ENCODE results near the gene TMEM232.

TMEM232 gene

DNA sequence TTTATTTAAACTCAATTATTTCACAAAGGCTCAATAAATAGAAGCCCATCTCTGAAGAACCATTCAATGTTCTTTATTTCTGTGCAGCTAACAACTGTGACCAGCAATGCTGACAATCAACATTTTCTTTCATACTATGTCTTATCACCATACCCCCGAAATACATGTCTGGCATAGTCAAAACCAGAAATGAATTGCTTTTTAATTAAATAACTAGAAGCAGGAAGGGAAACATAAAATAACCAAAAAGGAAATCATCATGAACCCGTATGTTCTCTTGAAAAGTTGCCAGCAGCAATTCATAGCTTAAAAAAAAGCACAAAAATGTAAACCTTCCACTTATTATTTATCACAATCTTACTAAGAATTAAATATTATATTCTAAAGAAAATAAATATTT is 212.4 kb downstream of the TMEM232 start:
- no peak for DNase-seq (ENCODE audit: low spot score)

- DNase-seq (ENCODE audit: low spot score), result no peak
Observed at GRCh38 chr5:110512266-110512665, 214.2 kb downstream of the TMEM232 start.

GRCh38 chr5:110510146-110510545 is 216.3 kb downstream of the TMEM232 start:
- no peak for DNase-seq (ENCODE audit: low spot score)

DNA sequence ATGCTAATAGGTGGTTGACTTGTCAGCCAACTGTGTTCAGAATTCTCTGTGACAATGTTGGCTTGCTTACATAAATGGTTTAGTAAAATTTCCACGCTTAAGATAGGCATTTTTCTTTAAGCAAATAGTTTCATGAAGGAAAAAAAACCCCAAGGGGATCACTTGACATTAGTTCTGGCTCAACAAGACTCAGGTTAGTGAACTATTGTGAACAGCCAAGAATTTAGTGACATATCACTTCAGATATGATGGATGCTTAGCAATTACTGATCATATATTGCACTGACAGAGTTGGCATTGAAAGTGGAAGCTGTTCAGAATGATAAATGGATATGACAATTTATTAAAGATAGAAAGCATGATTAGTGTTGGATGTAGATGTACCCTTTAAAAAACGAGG is 218.5 kb downstream of the TMEM232 start:
- DNase-seq (ENCODE audit: low spot score), result no peak

GRCh38 chr5:110506378-110506777 is 220.1 kb downstream of the TMEM232 start:
- DNase-seq (ENCODE audit: low spot score), result no peak

DNA sequence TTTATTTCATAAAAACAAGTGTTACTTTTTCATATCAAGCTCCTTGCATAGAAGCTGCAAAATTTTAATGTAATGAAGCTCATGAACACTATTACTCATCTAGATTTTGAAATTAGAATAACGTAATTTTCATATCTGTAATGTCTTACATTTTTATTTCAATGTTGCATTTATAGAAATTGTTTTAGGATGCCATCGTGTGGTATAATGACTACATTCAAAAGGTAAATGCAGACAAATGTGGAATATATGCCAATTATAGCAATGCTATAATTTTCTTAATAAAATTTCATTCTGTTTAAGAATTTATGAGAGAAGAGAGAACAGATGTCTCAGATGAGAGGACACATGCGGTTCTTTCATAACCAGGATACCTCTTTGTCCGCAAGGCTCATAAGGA is 230.2 kb downstream of the TMEM232 start:
- no peak for DNase-seq (ENCODE audit: low spot score)

DNA sequence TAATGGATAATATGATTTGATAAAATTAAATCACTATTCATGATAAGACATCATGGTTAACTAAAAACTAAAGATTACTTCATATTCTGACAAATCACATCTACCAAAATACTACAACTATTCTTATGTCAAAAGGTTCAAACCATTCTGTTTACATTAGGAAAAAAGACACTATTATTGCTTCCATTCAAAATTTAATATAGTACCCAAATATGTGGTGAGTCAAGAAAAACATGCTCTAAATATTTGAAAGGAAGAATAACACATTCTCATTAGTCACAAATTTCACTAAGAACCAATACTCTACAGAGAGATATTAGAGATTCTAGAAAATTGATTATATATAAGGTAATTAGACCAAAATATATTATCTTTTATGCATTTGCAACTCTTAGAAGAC is 234.0 kb downstream of the TMEM232 start:
- no peak for DNase-seq (ENCODE audit: low spot score)

DNA sequence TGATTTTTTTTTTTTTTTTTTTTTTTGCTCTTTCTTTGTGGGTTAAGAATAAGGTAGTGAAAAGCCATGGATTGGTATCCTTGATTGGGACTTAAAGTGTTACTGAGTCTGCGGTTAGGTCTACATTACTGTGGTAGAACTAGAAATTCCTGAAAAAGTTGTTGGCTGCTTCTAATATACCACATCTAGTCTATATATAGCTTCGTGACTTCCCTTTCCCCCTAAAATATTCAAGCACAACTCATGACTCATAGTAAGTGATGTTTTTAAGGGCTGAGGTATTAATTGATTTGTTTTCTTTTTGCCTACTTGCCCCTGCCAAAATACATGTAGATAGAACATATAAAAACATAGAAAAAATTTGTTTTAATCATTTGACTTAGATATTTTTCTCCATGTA is 247.6 kb downstream of the TMEM232 start:
- DNase-seq (ENCODE audit: low spot score), result no peak

- DNase-seq (ENCODE audit: low spot score), result no peak
Observed at GRCh38 chr5:110477911-110478310, 248.6 kb downstream of the TMEM232 start.

- DNase-seq (ENCODE audit: low spot score), result no peak
Observed at GRCh38 chr5:110476164-110476563, 250.3 kb downstream of the TMEM232 start.

GRCh38 chr5:110475529-110475928 is 250.9 kb downstream of the TMEM232 start:
- DNase-seq (ENCODE audit: low spot score), result no peak

DNA sequence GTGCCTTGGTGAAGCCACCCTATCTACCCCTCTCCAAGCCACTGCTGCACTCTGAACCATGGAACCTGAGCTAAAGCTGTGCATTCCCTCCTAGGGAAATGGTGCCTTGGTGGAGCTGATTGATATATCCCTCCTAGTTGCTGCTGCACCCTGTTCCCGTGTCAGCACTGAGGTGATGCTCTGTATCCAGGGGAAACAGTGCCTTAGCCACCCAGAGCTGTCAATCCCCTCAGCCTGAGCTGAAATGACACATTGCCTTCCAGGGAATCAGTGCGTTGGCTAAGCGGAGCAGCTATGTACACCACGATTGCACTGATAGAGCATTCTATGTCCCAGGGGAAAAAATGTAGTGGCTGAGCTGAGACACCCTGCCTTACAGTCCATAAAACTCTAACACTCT is 257.0 kb downstream of the TMEM232 start:
- no peak for DNase-seq (ENCODE audit: low spot score)

DNA sequence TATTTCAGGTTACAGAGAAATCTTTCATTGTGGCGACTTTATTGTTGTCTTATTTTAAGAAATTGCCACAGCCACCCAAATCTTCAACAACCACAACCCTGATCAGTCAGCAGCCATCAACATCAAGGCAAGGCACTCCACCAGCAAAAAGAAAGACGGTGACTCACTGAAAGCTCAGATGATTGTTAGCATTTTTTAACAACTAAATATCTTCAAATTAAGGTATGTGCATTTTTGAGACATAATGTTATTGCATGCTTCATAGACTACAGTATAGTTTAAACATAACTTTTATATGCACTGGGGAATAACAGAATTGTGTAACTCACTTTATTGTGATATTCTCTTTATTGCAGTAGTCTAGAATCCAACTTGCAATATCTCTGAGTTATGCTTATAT is 263.4 kb downstream of the TMEM232 start:
- DNase-seq (ENCODE audit: low spot score), result no peak

DNA sequence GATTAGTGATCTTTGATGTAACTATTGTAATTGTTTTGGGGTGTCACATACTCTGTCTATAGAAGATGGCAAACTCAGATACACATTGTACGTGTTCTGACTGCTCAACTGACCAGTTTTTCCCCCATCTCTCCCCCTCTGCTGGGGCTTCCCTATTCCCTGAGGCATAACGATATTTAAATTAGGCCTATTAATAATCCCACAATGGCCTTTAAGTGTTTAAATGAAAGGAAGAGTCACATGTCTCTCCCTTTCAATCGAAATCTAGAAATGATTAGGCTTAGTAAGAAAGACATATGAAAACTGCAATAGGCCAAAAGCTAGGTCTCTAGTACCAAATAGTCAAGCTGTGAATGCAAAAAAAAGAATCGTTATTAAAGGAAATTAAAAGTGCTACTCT is 265.6 kb downstream of the TMEM232 start:
- no peak for DNase-seq (ENCODE audit: low spot score)

DNA sequence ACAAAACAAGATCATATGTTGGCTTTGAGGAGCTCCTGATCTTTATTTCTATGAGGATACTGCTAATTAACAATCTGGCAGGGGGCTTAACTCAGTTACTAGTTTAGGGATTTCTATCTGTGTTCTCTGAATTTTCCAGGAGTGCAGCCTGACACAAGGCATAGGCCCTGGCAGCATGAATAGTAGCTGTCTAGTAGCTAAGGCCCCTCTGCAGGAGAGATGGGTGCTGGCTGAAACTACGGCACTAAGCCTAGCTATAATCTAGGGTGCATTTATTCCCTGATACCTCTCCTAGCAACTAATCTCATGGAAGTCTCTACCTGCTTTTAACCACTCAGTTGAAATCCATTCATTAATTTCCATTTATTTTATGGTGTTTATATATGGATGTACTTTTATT is 268.2 kb downstream of the TMEM232 start:
- DNase-seq (ENCODE audit: low spot score), result no peak

DNA sequence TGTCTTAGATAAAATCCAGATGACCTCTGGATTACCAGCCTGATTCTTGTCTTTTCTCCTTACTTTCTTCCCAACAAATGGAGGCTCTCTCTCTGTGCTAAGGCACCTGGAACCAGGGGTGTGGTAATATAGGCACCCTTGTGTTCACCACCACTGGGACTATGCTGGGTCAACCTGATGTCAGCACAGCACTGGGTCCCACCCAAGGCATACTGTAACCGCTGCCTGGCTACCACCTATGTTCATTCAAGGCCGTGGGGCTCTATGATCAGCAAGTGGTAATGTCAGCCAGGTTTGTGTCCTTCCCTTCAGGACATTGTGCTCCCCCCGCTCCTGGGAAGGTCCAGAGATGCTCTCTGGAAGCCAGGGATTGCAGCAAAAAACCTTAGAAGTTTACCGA is 283.6 kb downstream of the TMEM232 start:
- no peak for DNase-seq (ENCODE audit: low spot score)

DNA sequence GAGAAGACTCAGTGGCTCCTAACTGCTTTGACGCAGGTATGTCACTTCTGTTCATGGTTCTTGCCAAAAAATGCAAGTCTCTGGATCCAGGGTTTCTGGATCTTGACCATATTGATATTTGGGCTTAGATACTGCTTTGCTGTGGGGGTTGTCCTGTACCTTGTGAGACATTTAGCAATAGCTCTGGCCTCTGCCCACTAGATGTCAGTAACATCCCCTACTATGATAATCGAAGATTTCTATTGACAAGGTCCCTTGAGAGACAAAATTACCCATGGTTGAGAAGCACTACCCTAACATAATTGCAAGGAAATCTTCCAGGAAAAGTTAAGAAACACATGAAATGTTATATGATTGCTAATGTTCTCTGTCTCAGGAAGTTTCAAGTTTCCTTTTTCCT is 285.4 kb downstream of the TMEM232 start:
- DNase-seq (ENCODE audit: low spot score), result peak; percentile 2

- no peak for DNase-seq (ENCODE audit: low spot score)
Observed at GRCh38 chr5:110440058-110440457, 286.4 kb downstream of the TMEM232 start.

DNA sequence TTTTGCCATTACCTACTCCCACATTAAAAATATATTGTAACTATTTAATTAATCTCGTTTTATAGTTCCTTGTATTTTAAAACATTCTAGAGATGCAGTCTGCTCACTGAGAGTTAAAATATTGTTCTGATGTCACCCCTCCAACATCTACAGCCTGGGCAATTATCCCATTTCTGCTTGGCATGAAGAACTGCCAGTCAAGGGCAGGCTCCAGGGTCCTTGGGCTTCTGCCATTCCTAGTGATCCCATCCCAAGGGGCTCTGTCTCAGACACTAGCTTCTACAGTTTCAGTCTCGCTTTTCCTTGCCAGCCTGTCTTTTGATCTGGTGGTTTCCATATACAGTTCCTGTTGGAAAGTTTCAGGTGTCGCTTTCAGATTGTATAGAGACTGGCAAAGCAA is 287.2 kb downstream of the TMEM232 start:
- DNase-seq (ENCODE audit: low spot score), result no peak

GRCh38 chr5:110435207-110435606 is 291.3 kb downstream of the TMEM232 start:
- no peak for DNase-seq (ENCODE audit: low spot score)

- DNase-seq (ENCODE audit: low spot score), result no peak
Observed at GRCh38 chr5:110431603-110432002, 294.9 kb downstream of the TMEM232 start.

DNA sequence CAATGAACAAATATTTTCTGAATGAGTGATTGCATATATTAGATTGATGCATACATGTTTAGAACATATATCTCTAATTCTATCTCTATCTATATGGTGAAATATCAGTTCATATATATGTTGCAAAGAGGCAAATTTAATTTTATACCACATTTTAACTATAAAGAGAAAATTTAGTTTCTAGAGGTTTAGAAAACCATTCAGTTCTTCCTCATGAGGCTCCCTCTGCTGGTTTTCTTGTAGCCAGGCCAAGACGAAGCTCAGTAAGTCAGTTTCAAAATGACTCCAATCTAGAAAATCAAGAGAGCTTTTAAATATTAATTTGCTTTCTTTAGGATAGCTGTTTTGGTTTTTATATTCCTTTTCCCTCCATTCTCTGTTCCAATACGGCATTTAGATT is 312.1 kb downstream of the TMEM232 start:
- DNase-seq (ENCODE audit: low spot score), result no peak

GRCh38 chr5:110413856-110414255 is 312.6 kb downstream of the TMEM232 start:
- no peak for DNase-seq (ENCODE audit: low spot score)

DNA sequence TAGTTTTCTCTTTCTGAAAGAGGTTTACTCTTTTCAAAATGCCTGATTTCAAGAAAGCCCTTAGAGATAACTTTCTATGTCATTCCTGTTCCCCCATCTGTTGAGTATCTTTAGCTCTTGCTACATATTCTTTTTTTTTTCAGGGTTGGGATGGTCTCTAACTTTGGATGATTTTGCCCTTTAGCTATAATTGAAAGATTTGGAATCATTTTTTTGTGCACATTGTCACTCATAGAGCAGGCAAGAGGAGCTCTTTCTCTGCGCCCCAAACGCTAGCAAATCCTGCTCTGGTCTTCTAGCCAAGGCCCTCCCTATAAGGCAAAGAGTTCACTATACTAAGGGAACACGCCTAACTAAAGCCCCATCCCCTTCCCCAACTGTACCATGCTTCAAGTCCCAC is 316.9 kb downstream of the TMEM232 start:
- DNase-seq (ENCODE audit: low spot score), result no peak

- DNase-seq (ENCODE audit: low spot score), result no peak
Observed at GRCh38 chr5:110402562-110402961, 323.9 kb downstream of the TMEM232 start.
